Fibroblast of villous mesenchyme (primary cell): ENCODE results near the gene SNX30. TPM values are rescaled to one million over a fixed set of nuclear protein-coding genes. Genes with fewer than 3 reads are reported as not detected.
A peak's percentile ranks its signal among the peaks of the same experiment; 100 is the strongest.

Experiments used
- DNase-seq: peaks from one replicate; pipeline ENCODE4 v3.0.0-alpha.2; 2010; ENCODE audit warnings: low read depth
- H3K4me3 ChIP-seq: 2 replicates; pipeline ENCODE4 v1.5.1; 2011; ENCODE audit warnings: low read depth, mild to moderate bottlenecking, low read length
- CTCF ChIP-seq: IDR thresholded peaks from 2 replicates; pipeline ENCODE4 v1.5.1; 2012; ENCODE audit warnings: low read depth, mild to moderate bottlenecking, low read length; ENCODE audit not compliant: insufficient read depth
- total RNA-seq: library from RNA; depleted of rRNA; stranded (reverse); fragments of >200 nt; gene quantifications from 2 replicates; pipeline ENCODE4 v1.2.3, GENCODE V29; 2012

Gene SNX30
- total RNA-seq, 1 donor: 27.6 TPM

GRCh38 chr9:112842555-112842954 is 92.0 kb downstream of the SNX30 start:
- TF ChIP-seq CTCF: no peak
- DNase-seq: no peak
- no peak overlapping the region for H3K4me3 ChIP-seq

GRCh38 chr9:112844771-112845542 is 94.4 kb downstream of the SNX30 start:
- H3K4me3 ChIP-seq: no peak overlapping the region
- peak; percentile 74 for DNase-seq
- TF ChIP-seq CTCF: peak; percentile 99

- DNase-seq: peak; percentile 29
- TF ChIP-seq CTCF: no peak
- no peak overlapping the region for H3K4me3 ChIP-seq
Measured at GRCh38 chr9:112846528-112847488, 96.2 kb downstream of the SNX30 start.

DNA sequence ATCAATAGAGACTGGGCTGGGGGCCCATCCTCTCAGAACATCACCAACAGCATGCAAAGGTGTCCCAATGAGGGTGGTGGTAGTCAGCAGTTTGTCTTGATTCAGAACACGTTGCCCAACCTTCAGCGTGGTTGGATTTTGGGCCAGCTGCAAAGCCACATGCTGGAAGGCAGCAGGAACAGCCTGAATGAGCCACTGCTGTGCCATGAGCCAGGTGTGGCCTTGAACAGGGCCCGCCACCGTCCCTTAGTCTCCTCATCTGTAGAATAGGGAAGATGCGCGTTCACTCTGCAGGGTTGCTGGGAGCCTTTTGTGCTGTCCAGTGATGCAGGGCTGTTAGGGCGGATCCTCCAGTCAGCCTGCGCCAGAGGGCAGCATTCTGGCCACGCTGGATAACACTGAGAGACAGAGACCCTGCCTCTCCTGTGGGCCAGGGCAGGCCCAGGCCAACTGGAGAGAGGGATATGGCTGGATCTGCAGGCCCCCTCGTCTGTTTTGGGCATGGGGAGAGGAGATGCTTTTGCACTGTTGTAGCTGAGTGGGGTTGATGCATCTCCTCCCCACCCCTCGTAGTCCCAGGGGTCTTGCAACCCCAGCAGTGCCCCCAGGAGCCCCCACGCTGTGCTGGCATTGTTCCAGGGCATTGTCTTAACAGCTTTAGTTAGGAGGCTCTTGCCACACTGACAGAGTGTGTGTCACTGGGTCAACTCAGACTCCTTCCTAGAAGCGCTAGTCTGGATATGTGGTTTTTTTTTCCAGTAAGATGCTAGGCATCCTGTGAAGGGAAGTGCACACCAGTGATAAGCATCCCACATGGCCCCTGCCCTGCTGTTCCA is 98.0 kb downstream of the SNX30 start:
- no peak for TF ChIP-seq CTCF
- no peak overlapping the region for H3K4me3 ChIP-seq
- DNase-seq: no peak

DNA sequence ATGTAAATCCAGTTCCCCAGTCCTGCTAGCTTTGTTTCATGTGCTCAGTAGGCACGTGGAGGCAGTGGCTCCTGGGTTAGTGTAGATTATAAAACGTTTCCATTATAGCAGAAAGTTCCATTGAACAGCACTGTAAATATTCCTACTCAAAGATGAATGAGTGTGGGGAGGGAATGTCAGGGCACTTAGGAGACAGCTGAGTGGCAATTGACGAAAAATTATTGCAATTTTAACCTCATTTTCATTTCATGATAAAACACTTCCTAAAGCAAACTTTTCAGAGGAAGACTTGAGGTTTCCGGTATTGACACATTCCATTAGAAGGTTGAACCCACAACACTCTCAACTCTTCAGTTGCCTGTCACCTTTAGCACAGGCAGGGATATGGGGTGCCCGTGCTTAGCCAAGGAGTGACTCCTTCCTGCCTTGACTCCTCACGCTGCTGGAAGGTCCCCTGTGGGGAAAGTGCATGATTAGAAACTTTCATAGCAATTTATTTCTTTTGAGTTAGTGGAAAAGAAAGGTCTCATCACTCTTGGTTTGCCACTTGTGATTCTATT is 98.9 kb downstream of the SNX30 start:
- DNase-seq: no peak
- no peak for TF ChIP-seq CTCF
- no peak overlapping the region for H3K4me3 ChIP-seq

GRCh38 chr9:112850840-112851239 is 100.3 kb downstream of the SNX30 start:
- no peak overlapping the region for H3K4me3 ChIP-seq
- no peak for TF ChIP-seq CTCF
- DNase-seq: no peak
